GM21786 (cell line): ENCODE data around the gene HDAC9.

Source experiments
- ATAC-seq: cut with Tn5 transposase; IDR thresholded peaks from one replicate; pipeline ENCODE4 v1.9.1; 2021; ENCODE audit not compliant: unreplicated experiment

HDAC9 gene

DNA sequence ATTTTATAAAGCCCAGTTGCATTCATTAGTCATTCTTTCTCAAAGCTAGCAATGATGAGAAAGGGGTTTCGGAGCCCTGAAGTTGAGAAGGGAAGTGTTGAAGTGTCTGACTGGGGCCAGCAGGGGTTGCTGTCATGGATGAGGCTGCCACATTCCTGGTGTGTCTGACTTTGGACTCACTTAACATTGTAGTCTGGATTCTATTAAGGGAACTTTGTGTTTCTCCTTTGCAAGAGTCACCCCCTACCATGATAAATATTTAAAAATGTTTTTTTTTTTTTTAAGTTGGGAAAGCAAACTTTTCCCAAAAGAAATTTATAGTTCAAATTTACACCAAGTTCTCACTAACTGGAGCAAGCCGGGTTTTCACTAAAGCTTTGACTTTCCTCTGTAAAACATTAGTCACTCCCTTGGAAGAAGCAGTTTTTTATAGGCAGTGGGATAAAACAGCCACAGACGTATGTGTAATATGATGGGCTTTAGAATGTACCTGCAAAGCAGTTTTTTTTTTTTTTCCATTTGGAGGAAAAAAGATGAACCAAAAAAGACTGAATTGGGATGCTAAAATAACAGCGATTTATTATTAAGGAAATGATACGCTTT, 378.3 kb downstream of the HDAC9 start:
- no peak for ATAC-seq

DNA sequence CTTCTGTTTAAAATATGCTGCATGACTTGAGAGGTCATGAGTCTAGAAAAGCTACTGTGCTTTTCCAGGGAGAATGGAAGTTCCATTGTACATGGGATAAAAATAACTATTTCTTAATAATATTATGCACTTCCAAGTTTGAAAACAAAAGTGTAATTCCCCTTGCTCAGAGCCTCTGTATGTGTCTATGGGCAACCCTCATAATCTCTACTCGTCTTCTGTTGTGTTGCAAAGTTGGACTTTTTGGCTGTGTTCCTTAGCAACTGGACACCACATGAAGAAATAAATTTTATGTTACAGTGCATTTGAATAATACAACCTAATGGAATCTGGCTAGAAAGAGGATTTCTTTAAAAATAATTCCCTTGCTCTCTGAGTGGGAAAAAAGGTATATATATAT, 379.3 kb downstream of the HDAC9 start:
- ATAC-seq, result no peak

DNA sequence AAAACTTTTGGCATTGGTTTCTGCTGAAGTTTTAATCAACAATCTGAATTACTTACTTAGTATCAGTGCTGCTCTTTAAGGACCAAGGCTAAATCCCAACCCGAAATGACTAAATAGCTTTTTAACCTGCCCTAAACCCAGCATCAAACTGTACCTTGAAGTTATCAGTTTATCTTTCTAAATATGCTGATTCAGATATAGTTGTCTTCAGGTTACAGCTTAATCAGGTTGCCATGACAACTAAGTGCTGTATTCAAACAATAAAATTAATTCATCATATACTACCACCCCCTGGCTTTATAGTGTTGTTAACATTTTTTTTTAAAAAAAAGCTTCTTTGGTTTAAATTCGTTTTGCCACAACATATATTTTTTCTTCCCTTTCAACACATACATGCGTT, 382.3 kb downstream of the HDAC9 start:
- ATAC-seq, result no peak

DNA sequence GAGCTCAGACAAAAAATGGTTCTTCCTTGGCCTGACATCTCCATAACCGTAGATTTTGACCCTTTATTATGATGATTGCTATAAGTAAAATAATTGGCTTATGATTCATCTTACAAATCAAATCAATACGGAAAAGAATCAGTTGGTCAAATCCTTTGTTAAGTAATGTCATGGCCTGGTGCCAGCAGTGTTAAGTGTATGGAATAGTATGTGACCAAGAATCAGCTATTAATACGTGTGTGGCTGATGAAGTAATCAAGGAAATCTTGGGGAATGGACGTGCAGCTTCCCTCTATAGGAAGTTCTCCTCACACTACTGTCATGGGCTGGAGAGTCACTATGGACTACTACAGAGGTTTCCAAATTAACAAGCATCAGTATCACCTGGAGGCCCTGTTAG, 391.3 kb downstream of the HDAC9 start:
- ATAC-seq, result no peak

DNA sequence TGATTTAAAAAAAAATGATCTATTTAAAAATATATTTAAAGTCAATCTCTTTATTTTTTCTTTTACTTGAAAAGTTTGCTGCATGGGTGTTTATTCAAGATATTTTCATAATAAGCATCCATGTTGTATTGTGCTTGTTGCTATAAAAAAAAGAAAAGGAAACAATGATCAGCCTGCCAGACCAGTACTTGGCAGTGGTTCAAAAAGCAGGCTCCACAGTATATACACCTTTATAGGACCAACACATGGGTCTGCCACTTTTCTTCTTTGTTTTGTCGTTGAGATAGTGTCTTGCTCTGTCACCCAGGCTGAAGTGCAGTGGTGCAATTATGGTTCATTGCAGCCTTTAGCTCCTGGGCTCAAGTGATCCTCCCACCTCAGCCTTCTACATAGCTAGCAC, 393.9 kb downstream of the HDAC9 start:
- no peak for ATAC-seq

DNA sequence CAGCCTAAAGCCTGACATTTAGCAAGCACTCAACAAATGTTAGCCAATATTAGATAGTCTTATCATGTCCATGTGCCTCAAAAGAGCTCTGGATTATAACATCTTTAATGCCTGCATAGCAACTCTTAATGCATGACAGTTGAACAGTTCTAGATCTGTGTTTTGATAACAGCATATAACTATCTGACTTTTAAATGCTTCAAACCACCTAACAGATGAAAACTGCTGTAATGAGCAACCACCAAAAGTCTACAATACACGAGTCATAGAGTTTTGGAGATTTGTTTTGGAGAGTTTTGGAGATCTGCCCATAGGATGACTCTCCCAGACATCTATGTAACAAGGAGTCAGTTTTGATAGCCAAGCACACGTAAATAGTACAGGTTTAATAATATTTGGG, 394.6 kb downstream of the HDAC9 start:
- ATAC-seq, result no peak

DNA sequence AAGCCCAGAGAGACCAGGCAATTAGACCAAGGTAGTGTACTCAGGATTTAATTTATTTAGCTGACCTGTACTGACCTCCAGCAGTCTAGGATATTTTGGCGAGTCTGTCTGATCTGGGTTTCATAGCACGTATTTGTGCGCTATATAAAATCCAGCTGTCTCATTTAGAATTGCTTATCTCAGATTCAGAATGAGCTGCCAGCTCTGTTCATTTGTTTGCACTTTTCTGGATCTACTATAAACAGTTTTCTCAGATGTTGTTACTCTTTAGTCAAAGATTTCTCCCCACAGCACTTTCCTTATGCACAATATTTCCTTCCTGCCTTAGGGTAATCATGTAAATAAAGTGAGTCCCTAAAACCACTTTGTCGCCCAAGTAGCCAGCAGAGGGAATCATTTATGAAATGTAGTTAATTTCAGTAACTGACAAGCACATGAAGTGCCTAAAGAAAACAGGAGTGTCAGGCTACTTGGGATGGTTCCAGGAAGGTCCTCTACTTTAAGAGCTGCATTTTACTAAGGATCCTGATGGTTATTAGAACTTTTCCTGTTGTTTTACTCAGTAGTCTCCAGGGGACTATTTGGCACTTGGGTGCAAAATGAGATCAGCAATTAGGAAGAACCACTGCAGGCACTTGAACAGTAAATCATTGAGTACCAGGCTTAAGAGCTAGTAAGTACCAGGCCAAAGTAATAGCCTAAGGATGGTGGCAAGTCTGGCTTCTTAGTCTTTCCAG, 395.5 kb downstream of the HDAC9 start:
- no peak for ATAC-seq

DNA sequence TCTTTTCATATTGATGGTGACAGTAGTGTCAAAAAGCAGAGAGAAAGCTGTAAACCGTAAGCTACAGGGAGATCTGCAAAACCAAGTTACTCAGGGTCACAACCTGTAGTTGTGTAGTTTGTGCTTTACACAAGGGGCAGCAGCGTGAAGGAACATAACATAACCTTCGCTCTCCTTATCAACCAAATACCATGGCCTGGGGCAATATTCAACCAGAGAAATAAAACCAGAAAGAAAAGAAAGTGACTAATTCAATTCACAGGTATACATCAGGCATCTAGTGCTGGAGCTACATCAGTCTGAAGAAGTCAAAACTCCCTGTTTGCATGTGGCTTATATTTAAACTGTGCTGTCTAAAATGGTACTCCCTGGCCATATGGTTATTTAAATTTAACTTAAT, 397.6 kb downstream of the HDAC9 start:
- no peak for ATAC-seq

DNA sequence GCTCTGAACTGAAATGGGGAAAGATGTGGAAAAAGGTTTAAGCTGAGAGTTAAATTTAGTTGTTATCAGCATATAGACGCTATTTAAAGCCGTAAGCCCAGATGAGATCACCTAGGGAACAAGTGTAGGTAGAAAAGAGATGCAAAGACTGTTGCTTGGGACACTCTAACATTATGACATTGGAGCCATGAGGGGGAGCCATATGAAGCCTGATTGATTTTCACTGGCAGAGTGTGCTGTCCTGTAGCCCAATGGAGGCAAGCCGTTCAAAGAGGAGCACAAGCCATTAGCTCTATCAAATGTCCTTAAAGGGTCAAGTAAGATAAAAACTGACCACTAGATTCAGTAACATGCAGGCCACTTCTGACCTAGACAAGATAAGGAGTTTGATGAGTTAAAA, 398.6 kb downstream of the HDAC9 start:
- ATAC-seq, result no peak

DNA sequence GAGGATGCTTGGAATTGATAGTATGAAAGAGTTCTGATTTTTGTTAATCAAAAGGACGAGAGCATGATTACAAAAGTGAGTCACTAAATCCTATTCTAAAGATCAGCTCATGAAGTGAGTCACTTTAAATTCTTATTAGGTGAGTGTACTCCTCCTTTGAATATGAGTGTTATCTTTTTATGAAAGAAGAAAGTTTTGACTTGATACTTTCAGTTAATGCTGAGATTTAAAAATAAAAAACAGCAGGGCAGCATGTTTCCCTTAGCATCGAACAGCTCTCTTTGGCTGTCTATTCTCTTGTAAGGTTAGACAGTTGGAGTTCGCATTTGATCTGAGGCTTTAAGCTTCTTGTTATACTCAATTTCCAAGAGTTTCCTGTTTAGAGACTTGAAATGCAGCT, 399.9 kb downstream of the HDAC9 start:
- no peak for ATAC-seq

DNA sequence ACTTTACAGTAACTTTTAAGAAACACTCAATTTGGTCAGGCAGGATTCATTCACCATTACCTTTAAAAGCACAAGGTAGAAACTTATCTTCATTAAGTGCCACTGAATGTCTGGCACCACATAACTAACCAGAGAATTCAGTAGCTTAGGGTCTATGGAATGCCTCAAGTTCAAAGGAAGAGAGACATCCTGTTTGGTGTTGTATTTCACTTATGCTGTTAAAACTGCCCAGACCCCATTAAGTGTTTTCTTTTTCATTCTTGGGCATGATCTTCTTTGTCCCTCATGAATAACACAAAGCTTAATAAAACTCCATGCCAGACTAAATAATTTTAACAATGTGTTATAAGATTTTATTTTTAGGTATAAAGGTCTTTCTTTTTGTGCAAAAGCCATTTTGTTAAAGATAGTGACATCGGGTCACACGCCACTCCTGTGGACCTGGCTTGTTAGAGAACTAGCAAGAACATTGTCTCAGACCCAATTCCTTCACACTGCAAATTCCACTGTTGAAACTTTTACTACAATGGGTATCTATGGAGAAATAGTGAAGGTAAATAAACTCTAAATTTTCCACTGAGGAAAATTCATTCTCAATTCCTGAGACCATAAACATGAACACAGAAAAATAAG, 400.9 kb downstream of the HDAC9 start:
- no peak for ATAC-seq

DNA sequence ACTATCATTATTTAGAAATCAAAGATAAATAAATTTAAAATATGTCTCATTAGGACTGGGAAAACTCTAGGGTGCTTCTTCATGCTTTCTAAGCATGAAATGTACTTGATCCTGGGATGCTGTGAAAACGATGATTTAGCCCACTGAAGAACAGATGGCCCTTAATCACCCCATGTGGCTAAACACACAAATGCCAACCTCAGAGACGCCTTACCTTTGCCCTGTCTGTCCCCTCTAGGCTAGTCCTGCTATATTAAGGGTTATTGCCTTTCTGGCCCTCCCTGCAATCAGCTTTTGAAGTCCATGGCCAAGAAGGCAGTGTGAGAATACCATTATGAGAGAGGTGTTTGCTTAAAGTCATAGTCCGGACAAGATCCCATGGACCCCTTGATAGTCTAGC, 404.7 kb downstream of the HDAC9 start:
- ATAC-seq, result no peak

DNA sequence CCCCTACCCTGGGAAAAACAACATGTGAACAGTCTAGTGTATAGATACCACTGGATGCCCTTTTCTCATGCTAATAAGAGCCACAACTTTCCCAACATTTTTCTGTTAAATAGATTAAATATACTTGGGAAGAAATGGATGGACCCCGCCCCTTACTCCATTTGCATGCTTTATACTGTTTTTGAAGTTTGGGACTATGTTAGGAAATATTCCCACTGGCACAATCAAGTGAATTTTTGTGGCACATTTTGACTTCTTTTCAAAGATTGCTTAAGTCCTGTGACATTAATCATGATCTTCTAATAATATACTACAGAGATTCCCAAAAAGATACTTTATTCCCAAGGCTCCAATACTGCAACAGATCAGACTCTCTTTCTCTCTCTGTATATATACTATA, 405.3 kb downstream of the HDAC9 start:
- no peak for ATAC-seq

DNA sequence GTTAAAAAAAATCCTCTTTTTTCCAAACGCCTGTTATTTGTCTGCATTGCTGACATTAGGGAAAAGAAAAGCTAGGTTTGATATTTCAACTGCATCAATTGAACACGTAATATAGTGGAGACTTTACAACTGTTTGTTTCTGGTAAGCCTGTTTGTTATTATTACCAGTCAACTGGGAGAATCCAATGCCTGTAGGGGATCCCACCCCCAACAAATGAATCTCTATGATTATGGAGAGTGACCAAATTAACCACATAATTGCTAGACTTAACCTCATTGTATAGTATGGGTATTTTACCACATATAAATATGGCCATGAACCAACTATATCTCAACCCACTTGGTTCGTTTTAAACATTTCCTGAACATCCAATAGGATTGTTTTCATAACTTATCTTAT, 405.8 kb downstream of the HDAC9 start:
- no peak for ATAC-seq

DNA sequence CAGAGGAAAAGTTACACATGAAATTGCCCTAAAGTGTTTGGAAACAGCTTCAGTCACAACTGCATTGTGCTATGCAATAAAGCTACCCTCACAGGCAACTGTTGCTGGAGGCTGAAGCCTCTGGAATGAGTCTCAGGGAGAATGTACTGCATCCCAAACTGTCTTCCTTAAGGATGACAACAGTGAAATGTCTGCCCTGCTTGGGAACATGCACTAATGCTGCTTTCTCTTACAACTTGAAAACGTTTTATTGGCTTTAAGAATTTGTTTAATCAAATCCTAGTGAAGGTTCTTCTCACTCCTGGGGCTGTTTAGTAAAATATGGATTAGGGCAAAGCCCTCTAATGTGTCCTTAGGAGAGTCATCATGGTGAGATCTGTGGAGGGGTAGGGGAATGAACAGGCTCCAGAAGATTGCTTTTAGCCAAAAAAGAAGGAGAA, 406.5 kb downstream of the HDAC9 start:
- no peak for ATAC-seq

DNA sequence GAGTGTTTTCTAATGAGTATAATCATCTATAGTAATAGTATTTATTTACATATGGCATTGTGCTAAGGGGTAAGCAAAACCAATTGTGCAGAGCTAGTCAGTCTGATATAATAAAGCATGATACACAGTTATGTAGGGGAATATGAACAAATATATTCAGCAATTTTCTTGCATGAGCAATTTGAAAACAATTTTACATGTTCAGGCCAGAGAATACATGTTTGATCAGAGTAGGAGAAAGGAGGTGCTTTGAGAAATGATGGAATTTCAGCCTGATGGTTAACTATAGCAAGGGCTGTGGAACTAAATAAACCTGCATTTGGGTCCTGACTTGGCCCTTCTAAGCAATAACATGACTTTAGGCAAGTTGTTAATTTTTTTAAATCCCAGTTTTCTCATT, 407.3 kb downstream of the HDAC9 start:
- no peak for ATAC-seq

DNA sequence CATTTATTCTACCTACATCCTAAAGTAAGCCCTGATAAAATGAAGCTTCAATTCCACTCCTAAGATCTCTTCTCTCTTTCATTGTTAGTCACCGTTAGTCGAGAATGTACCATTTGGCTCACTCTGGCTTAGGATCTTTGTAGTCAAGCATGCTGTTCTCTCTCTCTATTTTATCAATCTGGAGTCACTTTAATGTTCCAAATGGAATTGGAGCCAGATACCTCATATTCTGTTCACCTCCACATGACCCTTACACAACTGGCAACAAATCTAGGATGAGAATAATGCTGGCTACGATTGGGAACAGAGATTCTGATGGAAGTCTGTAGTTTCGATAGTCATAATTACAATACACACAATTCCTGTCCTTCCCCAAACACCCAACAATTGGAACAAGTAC, 408.1 kb downstream of the HDAC9 start:
- ATAC-seq, result no peak

DNA sequence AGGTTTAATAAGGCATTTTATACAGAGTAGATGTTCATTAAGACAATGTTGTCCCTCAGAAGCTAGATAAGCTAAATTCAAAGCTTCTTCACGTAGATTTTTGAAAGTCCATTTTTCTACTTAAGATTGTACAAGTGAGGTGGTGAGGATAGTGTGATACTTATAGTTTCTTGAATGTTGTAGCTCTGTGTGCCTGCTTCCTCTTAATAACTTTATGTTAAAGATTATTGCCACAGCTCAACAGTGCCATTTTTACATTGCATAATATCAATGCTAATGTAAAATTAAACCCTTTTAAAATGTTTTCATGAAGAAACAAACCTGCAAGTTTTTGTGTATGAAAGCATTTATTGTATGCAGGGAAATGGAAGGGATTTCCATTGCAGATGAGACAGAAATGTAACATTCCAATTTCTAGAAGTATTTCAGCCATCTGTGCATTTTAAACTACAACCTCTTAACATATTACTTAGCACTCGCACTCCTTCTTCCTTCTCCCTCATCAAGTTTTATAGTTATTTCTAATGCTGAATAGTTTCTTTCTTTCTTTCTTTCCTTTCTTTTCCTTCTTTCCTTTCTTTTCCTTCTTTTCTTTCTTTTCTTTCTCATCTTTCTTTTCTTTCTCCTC, 409.9 kb downstream of the HDAC9 start:
- no peak for ATAC-seq

DNA sequence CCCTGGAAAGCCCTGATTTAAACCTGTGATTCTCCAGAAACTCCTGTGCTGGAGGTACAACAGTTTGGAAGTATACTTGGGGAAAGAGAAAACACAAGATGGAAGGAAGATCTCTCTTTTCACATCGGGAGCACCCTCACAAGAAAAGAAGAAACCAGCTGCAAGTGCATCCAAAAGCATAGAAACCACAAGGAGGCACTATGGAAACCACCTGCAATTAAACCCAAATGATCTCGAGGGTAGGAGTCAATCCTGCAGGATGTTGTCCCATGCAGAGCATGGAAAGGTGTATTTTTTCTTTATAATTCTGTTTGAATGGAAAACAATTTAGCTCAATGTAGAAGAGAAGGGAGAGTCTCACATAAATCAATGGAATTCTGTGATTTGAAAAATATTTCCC, 411.4 kb downstream of the HDAC9 start:
- ATAC-seq, result no peak

DNA sequence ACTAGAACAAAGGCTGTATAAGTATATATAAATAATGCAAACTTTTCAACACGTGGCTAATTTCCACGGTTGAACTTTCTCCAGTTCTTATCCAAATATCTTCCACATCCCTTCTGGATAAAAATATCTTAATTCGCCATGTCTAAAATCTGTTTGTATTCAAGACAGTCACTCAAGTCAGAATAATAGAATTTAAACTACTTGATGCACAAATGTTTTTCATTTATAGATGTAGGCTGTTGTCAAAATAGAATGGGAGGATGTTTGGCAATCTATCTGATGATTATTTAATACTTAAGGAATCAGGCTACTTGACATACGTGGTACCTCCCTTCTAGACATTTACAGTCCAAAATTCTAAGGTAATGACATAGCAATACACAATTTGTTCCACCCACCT, 417.6 kb downstream of the HDAC9 start:
- ATAC-seq, result no peak

DNA sequence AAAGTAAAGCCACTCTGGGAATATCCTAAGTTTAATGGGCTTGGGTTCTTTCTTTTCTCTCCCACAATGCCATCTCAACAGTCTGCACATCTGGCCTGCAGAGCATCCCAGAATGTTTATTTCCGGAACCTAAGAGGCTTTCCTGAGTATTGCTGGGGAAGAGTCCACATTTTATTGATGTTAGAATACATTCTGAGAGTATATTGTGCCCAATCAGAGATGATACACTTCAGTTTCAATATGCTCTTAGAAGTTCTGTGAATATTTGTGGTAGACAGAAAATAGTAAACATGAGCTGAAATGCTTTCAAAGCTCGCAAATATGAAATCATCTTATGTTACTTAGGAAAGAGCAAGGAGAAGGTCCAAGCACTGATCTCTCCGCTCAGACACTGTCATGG, 421.3 kb downstream of the HDAC9 start:
- ATAC-seq, result no peak

DNA sequence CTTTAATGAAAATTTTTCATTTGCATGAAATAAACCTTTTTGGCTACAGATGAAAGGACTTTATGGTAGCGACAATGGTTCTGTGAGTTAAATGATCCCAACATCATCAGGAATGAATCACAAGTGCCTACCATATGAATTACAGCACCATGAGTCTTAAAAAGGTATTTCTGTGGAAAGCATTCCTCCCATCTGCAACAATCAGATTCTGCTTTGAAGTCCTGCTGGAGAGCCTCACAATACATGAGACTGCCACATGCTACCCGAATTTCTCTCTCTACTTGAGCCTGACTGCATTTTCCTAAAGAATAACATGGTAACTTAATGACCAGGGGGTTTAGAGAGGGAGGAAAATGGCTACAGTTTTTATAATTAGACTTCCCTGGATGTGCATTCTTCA, 431.6 kb downstream of the HDAC9 start:
- ATAC-seq, result no peak
